Prostate gland (tissue), 2 donors: Measurements from ENCODE around the gene ZHX3. TPM values are rescaled to one million over a fixed set of nuclear protein-coding genes. Genes with fewer than 3 reads are reported as not detected.

Experiments used
- DNase-seq: peaks from one replicate; pipeline ENCODE4 v3.0.0-alpha.2; 2019; ENCODE audit warnings: low spot score
- H3K27ac ChIP-seq, 2 donors: fragments of 200-600 bp; sonication (generic); 2 replicates each; pipeline ENCODE4 v1.5.1; 2017 to 2019
- H3K27me3 ChIP-seq: fragments of 200-600 bp; sonication (generic); replicated peaks from 2 replicates; pipeline ENCODE4 v1.5.1; 2019; ENCODE audit not compliant: insufficient read depth
- H3K36me3 ChIP-seq, 2 donors: fragments of 200-600 bp; sonication (generic); 1 replicate in 1 of 2; 2 replicates in 1 of 2; pipeline versions ENCODE4 v1.5.1 to v1.8.1; 2017 to 2019
- H3K4me1 ChIP-seq: fragments of 200-600 bp; sonication (generic); replicated peaks from 2 replicates; pipeline ENCODE4 v1.5.1; 2019
- H3K4me3 ChIP-seq, 2 donors: fragments of 200-600 bp; sonication (generic); 2 replicates each; pipeline ENCODE4 v1.5.1; 2017 to 2019
- H3K9me3 ChIP-seq: fragments of 200-600 bp; sonication (generic); 2 replicates; pipeline ENCODE4 v1.5.1; 2017
- POLR2A ChIP-seq: fragments of 450-650 bp; IDR thresholded peaks from one replicate; pipeline ENCODE4 v1.6.1; 2016; ENCODE audit warnings: antibody characterized with exemption, mild to moderate bottlenecking
- POLR2AphosphoS5 ChIP-seq: sonication (generic); formaldehyde crosslinking; IDR thresholded peaks from one replicate; pipeline ENCODE4 v1.6.1; 2017; ENCODE audit warnings: antibody characterized with exemption
- WGBS: methylation state at CpG from one replicate; pipeline ENCODE4 v1.1.5; 2018; 5-methylcytosine and 5-hydroxymethylcytosine counted together
- intact Hi-C: fragments of 100-400 bp; cut with DNase I; formaldehyde crosslinking; loops from one replicate; pipeline ENCODE4 v1.14.2; 2022
- total RNA-seq, 2 donors: library from RNA; depleted of rRNA; stranded (reverse); fragments of >200 nt; gene quantifications; one replicate each; pipeline ENCODE4 v1.1.0, GENCODE V29; 2016
- TF ChIP-seq, protein P1 (sequence below), 4 experiments: fragments of 200-600 bp in 2 of 4; fragments of 450-650 bp in 2 of 4; sonication (generic) in 2 of 4; IDR thresholded peaks; 1 replicate in 3 of 4; 2 replicates in 1 of 4; pipeline ENCODE4 v1.5.1; 2016 to 2019; ENCODE audit warnings: antibody characterized with exemption in 4 of 4, mild to moderate bottlenecking in 2 of 4, moderate library complexity in 2 of 4

Gene ZHX3
- total RNA-seq, 2 donors from 2014 or later = 24.9 to 42.6 TPM

DNA sequence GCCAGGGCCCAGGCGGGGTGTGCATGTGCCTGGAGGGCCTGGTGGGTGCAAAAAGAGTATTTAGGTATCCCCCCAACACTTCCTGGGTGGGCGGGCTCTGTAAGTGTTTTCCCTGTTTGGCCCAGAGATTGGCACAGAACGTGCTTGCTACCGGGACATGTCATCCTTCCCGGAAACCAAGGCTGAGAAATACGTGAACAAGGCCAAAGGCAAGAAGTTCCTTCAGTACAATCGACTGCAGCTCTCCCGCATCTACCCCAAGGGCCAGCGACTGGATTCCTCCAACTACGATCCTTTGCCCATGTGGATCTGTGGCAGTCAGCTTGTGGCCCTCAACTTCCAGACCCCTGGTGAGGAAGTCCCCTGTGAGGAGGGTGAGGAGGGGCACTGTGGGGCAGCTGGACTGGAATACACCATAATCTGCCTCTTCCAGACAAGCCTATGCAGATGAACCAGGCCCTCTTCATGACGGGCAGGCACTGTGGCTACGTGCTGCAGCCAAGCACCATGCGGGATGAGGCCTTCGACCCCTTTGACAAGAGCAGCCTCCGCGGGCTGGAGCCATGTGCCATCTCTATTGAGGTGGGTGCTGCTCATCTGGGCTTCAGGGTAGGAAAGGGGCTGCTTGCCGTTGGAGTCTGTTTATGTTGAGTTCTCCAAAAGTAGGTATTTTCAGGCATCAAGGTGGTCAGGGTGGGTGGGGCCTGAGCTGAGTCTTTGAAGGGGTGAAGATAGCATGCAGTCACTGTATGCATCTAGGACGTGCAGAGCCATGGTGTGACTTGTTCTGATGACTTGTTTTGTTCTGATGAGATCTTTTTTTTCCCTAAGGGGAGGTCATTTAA lies 145.0 kb downstream of the ZHX3 start:
- 50% methylated on average over 16 of the region's 18 CpGs for WGBS
- Histone ChIP-seq H3K4me3 (no peak overlapping the region), H3K27ac (peak overlapping the region; percentile 57 to 62), H3K9me3 (no peaks in the 10 kb centered on the region), H3K4me1 (no peaks in the 10 kb centered on the region), H3K27me3 (no peaks in the 10 kb centered on the region), H3K36me3 (peaks cover 26 to 28% of the 10 kb centered on the region in 2 donors)
- no peak for DNase-seq
- intact Hi-C loops = loop anchor here (1.0 to 10.0 kb wide), 3 partner anchors 60 to 242 kb away; no protein-coding TSS in a partner anchor
- TF ChIP-seq, protein P1, sequence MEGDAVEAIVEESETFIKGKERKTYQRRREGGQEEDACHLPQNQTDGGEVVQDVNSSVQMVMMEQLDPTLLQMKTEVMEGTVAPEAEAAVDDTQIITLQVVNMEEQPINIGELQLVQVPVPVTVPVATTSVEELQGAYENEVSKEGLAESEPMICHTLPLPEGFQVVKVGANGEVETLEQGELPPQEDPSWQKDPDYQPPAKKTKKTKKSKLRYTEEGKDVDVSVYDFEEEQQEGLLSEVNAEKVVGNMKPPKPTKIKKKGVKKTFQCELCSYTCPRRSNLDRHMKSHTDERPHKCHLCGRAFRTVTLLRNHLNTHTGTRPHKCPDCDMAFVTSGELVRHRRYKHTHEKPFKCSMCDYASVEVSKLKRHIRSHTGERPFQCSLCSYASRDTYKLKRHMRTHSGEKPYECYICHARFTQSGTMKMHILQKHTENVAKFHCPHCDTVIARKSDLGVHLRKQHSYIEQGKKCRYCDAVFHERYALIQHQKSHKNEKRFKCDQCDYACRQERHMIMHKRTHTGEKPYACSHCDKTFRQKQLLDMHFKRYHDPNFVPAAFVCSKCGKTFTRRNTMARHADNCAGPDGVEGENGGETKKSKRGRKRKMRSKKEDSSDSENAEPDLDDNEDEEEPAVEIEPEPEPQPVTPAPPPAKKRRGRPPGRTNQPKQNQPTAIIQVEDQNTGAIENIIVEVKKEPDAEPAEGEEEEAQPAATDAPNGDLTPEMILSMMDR (IDR thresholded peaks at IDR 0.05) = no peak
- TF ChIP-seq POLR2AphosphoS5 = no peak
- no peak for TF ChIP-seq POLR2A

DNA sequence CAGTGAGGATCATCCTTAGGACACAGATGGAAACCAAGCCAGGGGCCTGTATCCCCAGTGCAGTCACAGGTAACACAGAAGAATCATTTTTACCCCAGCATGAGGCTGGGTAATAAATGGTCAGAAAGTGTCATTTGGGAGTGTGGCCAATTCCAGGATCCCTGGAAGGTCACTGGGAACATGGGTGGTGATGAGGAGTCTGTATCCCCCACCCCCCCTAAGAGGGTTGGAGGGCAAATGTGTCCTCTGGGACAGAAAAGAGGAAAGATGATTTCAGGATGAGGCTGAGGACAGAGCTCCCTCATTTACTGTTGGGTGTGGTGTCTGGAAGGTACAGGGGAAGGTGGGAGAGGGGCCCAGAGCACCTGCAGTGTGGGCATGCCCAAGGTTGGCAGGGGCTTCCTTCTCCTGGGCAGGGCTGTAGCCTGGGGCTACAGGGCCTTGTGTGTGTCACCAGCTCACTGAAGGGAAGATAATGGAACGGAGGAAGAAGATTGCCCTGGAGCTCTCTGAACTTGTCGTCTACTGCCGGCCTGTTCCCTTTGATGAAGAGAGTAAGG lies 145.7 kb downstream of the ZHX3 start:
- H3K27me3 ChIP-seq = no peaks in the 10 kb centered on the region
- H3K27ac ChIP-seq = peak overlapping the region; percentile 57 to 62
- peaks cover 30 to 35% of the 10 kb centered on the region in 2 donors for H3K36me3 ChIP-seq
- no peaks in the 10 kb centered on the region for H3K9me3 ChIP-seq
- no peaks in the 10 kb centered on the region for H3K4me1 ChIP-seq
- WGBS = 46% methylated on average over 3 of the region's 3 CpGs
- TF ChIP-seq POLR2AphosphoS5 = no peak
- no peak for TF ChIP-seq POLR2A
- TF ChIP-seq, protein P1 (IDR thresholded peaks at IDR 0.05) = no peak
- no peak for DNase-seq
- no peak overlapping the region for H3K4me3 ChIP-seq
- intact Hi-C loops = loop anchor here (2.0 to 10.0 kb wide), 2 partner anchors 61 to 243 kb away; no protein-coding TSS in a partner anchor

GRCh38 chr20:41170386-41171105 lies 147.0 kb downstream of the ZHX3 start:
- peaks cover 41 to 47% of the 10 kb centered on the region in 2 donors for H3K36me3 ChIP-seq
- H3K27me3 ChIP-seq = no peaks in the 10 kb centered on the region
- 92% methylated on average over 6 of the region's 6 CpGs for WGBS
- no peak for TF ChIP-seq POLR2AphosphoS5
- no peak for TF ChIP-seq POLR2A
- TF ChIP-seq, protein P1 (IDR thresholded peaks at IDR 0.05) = no peak
- H3K4me1 ChIP-seq = no peaks in the 10 kb centered on the region
- H3K9me3 ChIP-seq = no peaks in the 10 kb centered on the region
- intact Hi-C loops = loop anchor here (10.0 kb wide), 1 partner anchor 244 kb away; no protein-coding TSS in a partner anchor
- no peak for DNase-seq
- H3K27ac ChIP-seq = no peak overlapping the region
- H3K4me3 ChIP-seq = no peak overlapping the region

DNA sequence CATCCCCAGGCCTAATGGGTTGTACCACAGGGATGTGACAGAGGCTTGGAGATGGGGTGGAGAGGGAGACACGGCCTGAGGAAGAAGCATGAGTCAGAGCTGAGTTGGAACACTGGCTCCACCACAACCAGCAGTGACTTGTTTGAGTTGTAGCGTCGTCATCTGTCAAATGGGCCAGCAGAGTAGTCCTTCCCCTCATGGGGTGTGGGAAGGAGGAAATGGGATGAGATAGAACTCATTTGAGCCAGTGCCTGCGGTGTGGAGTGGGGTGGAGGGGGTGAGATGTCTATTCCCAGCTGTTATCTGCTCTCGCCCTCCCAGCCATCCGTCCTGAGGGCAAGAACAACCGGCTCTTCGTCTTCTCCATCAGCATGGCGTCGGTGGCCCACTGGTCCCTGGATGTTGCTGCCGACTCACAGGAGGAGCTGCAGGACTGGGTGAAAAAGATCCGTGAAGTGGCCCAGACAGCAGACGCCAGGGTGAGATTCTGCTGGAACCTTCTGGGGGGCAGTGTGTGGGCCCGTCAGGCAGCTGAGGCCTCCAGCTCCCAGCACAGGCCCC lies 147.7 kb downstream of the ZHX3 start:
- Histone ChIP-seq H3K9me3 (no peaks in the 10 kb centered on the region), H3K4me1 (no peaks in the 10 kb centered on the region), H3K4me3 (no peak overlapping the region), H3K27me3 (no peaks in the 10 kb centered on the region), H3K36me3 (peaks cover 41 to 54% of the 10 kb centered on the region in 2 donors), H3K27ac (no peak overlapping the region)
- TF ChIP-seq POLR2A (no peak), POLR2AphosphoS5 (no peak)
- TF ChIP-seq, protein P1 (IDR thresholded peaks at IDR 0.05) = no peak
- no peak for DNase-seq
- intact Hi-C loops = loop anchor here (10.0 kb wide), 1 partner anchor 245 kb away; no protein-coding TSS in a partner anchor
- WGBS = 85% methylated on average over 14 of the region's 14 CpGs
